HepG2 (cell line): ENCODE results near the gene CNDP1. TPM values are rescaled to one million over a fixed set of nuclear protein-coding genes. Genes with fewer than 3 reads are reported as not detected.
A peak's percentile ranks its signal among the peaks of the same experiment; 100 is the strongest.

Source experiments
- CCDC6 ChIP-seq: sonication (generic); formaldehyde crosslinking; IDR thresholded peaks from 2 replicates; pipeline ENCODE4 v1.8.1; 2022; ENCODE audit warnings: mild to moderate bottlenecking, missing genetic modification reagents, moderate library complexity
- DNMT1 ChIP-seq: sonication (generic); formaldehyde crosslinking; IDR thresholded peaks from 2 replicates; pipeline ENCODE4 v1.5.1; 2020; ENCODE audit warnings: mild to moderate bottlenecking, missing genetic modification reagents
- EHMT2 ChIP-seq: fragments of 200-600 bp; sonication (generic); IDR thresholded peaks from 2 replicates; pipeline ENCODE4 v1.7.0; 2017; ENCODE audit warnings: antibody characterized with exemption, low read depth, low read length, borderline replicate concordance
- IKZF4 ChIP-seq: sonication (generic); formaldehyde crosslinking; IDR thresholded peaks from 2 replicates; pipeline ENCODE4 v1.5.1; 2020; ENCODE audit warnings: borderline replicate concordance, mild to moderate bottlenecking, low read depth, missing genetic modification reagents; ENCODE audit errors: not compliant biosample characterization
- KDM3A ChIP-seq: IDR thresholded peaks from 2 replicates; pipeline ENCODE4 v1.6.1; 2018; ENCODE audit warnings: low read depth, missing compliant biosample characterization
- NBN ChIP-seq: fragments of 450-650 bp; conservative IDR thresholded peaks from 2 replicates; pipeline ENCODE4 v1.6.1; 2017
- POGZ ChIP-seq: sonication (generic); formaldehyde crosslinking; IDR thresholded peaks from 2 replicates; pipeline ENCODE4 v1.4.0; 2020; ENCODE audit warnings: mild to moderate bottlenecking, missing genetic modification reagents
- RBFOX2 ChIP-seq: fragments of 200-400 bp; formaldehyde crosslinking; IDR thresholded peaks from 2 replicates; pipeline ENCODE4 v1.6.1; 2017; ENCODE audit warnings: low read depth, mild to moderate bottlenecking, low read length
- SAP130 ChIP-seq: IDR thresholded peaks from 2 replicates; pipeline ENCODE4 v1.6.1; 2016; ENCODE audit warnings: low read depth
- ZFYVE20 ChIP-seq: sonication (generic); formaldehyde crosslinking; IDR thresholded peaks from 2 replicates; pipeline ENCODE4 v1.8.0; 2023; ENCODE audit warnings: low read depth, mild to moderate bottlenecking, moderate library complexity, missing genetic modification reagents, borderline replicate concordance
- ZNF644 ChIP-seq: IDR thresholded peaks from 2 replicates; pipeline ENCODE4 v1.6.1; 2016; ENCODE audit warnings: low read depth
- ZNF780A ChIP-seq: sonication (generic); formaldehyde crosslinking; IDR thresholded peaks from 2 replicates; pipeline ENCODE4 v1.8.0; 2022; ENCODE audit warnings: mild to moderate bottlenecking, missing genetic modification reagents, moderate library complexity
- polyA plus RNA-seq, 8 experiments: library from polyadenylated mRNA; depleted of rRNA in 3 of 8; stranded (reverse) in 7 of 8; unstranded in 1 of 8; fragments of >200 nt; fragmentation: Illumina TruSeq in 4 of 8; extraction: Trizol in 4 of 8; gene quantifications; 2 replicates each; pipeline versions ENCODE4 v1.2.1 to v1.2.3, GENCODE V29; 2011 to 2016; ENCODE audit warnings: low read depth in 4 of 8, missing spikeins in 1 of 8, mixed read lengths in 1 of 8; ENCODE audit not compliant: insufficient read depth in 1 of 8
- total RNA-seq, 5 experiments: library from RNA; depleted of rRNA; stranded (reverse); fragments of >200 nt; fragmentation: Illumina TruSeq; extraction: Trizol; gene quantifications; 2 replicates each; pipeline ENCODE4 v1.2.3, GENCODE V29; 2016; ENCODE audit warnings: low read depth in 1 of 5
- TF ChIP-seq, protein P1 (sequence below): sonication (generic); formaldehyde crosslinking; IDR thresholded peaks from 2 replicates; pipeline ENCODE4 v1.4.0; 2020; ENCODE audit warnings: missing genetic modification reagents
- TF ChIP-seq, protein P2 (sequence below): sonication (generic); formaldehyde crosslinking; IDR thresholded peaks from 2 replicates; pipeline ENCODE4 v1.5.0; 2020; ENCODE audit warnings: missing genetic modification reagents
- TF ChIP-seq, protein P3 (sequence below): sonication (generic); formaldehyde crosslinking; IDR thresholded peaks from 2 replicates; pipeline ENCODE4 v1.9.0; 2021; ENCODE audit warnings: missing genetic modification reagents, mild to moderate bottlenecking, borderline replicate concordance
- TF ChIP-seq, protein P4 (sequence below): sonication (generic); formaldehyde crosslinking; IDR thresholded peaks from 2 replicates; pipeline ENCODE4 v1.8.1; 2023; ENCODE audit warnings: mild to moderate bottlenecking, moderate library complexity, missing genetic modification reagents
- TF ChIP-seq, protein P5 (sequence below): sonication (generic); formaldehyde crosslinking; IDR thresholded peaks from 2 replicates; pipeline ENCODE4 v1.4.0; 2020; ENCODE audit warnings: missing genetic modification reagents, borderline replicate concordance
- TF ChIP-seq, protein P6 (sequence below): sonication (generic); formaldehyde crosslinking; IDR thresholded peaks from 2 replicates; pipeline ENCODE4 v1.8.1; 2023; ENCODE audit warnings: mild to moderate bottlenecking, inconsistent platforms, moderate library complexity, missing genetic modification reagents, borderline replicate concordance

The CNDP1 gene
- total and polyA plus RNA-seq, 2 of the 13 experiments (the other 11 are each of a cell fraction or from before 2014, with no cell fraction given) = 0.01 TPM; not detected in 1

DNA sequence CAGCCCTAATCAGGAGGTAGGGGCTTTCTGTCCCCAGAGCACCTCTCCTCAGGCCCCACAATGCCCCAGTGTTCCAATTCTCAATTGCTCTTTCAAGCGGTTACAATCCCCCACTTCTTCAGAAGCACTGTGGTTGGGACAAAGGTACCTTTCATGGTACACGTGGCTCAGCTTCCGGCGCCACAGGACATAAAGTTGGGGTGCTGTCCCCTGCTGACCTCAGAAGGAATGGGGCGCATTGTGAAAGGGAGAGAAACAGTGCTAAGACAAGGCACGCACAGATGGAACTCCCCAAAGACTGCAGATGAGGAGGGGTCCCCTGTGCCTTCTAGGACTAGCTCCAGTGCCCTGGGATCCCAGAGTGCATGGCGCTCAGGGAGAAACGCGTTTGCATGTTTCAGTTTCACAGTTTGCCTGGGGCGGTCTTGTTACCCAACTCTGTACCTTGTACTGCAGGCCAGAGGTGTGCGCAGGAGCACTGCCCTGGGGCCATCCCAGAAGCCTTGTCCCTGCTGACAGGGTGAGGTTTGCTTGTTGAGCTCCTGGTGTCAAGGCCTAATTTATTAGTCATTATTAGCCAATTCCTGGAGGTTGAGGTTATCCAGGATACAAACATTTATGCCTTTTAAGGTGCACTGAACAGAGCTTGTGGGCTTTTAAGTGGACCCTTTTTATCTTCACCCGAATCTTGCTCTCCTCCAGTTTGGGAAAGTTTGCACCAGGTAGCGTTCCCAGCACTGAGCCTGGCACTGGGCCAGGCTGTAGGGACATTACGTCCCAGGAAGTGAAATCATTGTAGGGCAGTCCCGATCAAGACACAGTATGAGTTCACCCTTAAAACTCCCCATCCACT lies 7.6 kb downstream of the CNDP1 start (continued):
- TF ChIP-seq, protein P1, sequence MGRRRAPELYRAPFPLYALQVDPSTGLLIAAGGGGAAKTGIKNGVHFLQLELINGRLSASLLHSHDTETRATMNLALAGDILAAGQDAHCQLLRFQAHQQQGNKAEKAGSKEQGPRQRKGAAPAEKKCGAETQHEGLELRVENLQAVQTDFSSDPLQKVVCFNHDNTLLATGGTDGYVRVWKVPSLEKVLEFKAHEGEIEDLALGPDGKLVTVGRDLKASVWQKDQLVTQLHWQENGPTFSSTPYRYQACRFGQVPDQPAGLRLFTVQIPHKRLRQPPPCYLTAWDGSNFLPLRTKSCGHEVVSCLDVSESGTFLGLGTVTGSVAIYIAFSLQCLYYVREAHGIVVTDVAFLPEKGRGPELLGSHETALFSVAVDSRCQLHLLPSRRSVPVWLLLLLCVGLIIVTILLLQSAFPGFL (CRISPR knock-in tag) = no peak
- TF ChIP-seq, protein P2, sequence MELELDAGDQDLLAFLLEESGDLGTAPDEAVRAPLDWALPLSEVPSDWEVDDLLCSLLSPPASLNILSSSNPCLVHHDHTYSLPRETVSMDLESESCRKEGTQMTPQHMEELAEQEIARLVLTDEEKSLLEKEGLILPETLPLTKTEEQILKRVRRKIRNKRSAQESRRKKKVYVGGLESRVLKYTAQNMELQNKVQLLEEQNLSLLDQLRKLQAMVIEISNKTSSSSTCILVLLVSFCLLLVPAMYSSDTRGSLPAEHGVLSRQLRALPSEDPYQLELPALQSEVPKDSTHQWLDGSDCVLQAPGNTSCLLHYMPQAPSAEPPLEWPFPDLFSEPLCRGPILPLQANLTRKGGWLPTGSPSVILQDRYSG (CRISPR knock-in tag) = no peak
- no peak for TF ChIP-seq DNMT1
- no peak for TF ChIP-seq IKZF4 (CRISPR knock-in tag)
- TF ChIP-seq ZNF780A (CRISPR knock-in tag) = 0 out of 2 replicates have a peak, but pooled peaks have one; percentile 49
- peak; percentile 62; the same call in 1 of the 2 replicates for TF ChIP-seq KDM3A (CRISPR knock-in tag)
- TF ChIP-seq EHMT2 = peak; percentile 66; the same call in 1 of the 2 replicates
- TF ChIP-seq NBN = no peak
- peak; percentile 88 for TF ChIP-seq SAP130 (CRISPR knock-in tag)
- no peak for TF ChIP-seq ZFYVE20 (CRISPR knock-in tag)
- TF ChIP-seq, protein P3, sequence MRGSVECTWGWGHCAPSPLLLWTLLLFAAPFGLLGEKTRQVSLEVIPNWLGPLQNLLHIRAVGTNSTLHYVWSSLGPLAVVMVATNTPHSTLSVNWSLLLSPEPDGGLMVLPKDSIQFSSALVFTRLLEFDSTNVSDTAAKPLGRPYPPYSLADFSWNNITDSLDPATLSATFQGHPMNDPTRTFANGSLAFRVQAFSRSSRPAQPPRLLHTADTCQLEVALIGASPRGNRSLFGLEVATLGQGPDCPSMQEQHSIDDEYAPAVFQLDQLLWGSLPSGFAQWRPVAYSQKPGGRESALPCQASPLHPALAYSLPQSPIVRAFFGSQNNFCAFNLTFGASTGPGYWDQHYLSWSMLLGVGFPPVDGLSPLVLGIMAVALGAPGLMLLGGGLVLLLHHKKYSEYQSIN (CRISPR knock-in tag) = no peak
- TF ChIP-seq CCDC6 = peak; percentile 40; the same call in 1 of the 2 replicates
- TF ChIP-seq, protein P4, sequence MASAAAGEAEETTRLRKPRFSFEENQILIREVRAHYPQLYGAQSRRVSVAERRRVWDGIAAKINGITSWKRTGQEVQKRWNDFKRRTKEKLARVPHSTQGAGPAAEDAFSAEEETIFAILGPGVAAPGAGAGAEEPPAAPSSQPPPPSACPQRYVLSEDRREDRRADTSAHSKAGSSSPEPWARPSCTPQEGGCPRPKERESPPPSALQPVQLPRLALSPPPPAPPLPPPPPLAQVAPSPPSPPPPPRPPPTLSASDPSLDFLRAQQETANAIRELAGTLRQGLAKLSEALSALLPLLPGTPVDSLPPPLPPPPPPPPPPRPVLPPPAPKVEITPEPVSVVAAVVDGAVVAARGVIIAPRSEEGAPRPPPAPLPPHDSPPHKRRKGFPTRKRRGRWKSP (CRISPR knock-in tag) = peak; percentile 58
- TF ChIP-seq, protein P5, sequence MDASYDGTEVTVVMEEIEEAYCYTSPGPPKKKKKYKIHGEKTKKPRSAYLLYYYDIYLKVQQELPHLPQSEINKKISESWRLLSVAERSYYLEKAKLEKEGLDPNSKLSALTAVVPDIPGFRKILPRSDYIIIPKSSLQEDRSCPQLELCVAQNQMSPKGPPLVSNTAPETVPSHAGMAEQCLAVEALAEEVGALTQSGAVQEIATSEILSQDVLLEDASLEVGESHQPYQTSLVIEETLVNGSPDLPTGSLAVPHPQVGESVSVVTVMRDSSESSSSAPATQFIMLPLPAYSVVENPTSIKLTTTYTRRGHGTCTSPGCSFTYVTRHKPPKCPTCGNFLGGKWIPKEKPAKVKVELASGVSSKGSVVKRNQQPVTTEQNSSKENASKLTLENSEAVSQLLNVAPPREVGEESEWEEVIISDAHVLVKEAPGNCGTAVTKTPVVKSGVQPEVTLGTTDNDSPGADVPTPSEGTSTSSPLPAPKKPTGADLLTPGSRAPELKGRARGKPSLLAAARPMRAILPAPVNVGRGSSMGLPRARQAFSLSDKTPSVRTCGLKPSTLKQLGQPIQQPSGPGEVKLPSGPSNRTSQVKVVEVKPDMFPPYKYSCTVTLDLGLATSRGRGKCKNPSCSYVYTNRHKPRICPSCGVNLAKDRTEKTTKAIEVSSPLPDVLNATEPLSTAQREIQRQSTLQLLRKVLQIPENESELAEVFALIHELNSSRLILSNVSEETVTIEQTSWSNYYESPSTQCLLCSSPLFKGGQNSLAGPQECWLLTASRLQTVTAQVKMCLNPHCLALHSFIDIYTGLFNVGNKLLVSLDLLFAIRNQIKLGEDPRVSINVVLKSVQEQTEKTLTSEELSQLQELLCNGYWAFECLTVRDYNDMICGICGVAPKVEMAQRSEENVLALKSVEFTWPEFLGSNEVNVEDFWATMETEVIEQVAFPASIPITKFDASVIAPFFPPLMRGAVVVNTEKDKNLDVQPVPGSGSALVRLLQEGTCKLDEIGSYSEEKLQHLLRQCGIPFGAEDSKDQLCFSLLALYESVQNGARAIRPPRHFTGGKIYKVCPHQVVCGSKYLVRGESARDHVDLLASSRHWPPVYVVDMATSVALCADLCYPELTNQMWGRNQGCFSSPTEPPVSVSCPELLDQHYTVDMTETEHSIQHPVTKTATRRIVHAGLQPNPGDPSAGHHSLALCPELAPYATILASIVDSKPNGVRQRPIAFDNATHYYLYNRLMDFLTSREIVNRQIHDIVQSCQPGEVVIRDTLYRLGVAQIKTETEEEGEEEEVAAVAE (CRISPR knock-in tag) = no peak
- TF ChIP-seq POGZ = peak; percentile 78
- TF ChIP-seq ZNF644 (CRISPR knock-in tag) = peak; percentile 79; the same call in 1 of the 2 replicates
- TF ChIP-seq, protein P6, sequence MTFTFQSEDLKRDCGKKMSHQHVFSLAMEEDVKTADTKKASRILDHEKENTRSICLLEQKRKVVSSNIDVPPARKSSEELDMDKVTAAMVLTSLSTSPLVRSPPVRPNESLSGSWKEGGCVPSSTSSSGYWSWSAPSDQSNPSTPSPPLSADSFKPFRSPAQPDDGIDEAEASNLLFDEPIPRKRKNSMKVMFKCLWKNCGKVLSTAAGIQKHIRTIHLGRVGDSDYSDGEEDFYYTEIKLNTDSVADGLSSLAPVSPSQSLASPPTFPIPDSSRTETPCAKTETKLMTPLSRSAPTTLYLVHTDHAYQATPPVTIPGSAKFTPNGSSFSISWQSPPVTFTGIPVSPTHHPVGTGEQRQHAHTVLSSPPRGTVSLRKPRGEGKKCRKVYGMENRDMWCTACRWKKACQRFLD (CRISPR knock-in tag) = no peak; the same call in 1 of the 2 replicates
- TF ChIP-seq RBFOX2 = peak; percentile 66
